H1 (cell line): ENCODE measurements around the gene IFITM2. TPM values are rescaled to one million over a fixed set of nuclear protein-coding genes. Genes with fewer than 3 reads are reported as not detected.

Source experiments
- EGR1 ChIP-seq: IDR thresholded peaks from 2 replicates; pipeline ENCODE4 v1.6.1; 2011; ENCODE audit warnings: low read depth, low read length, borderline replicate concordance
- EZH2 ChIP-seq: fragments of 200-600 bp; sonication (generic); IDR thresholded peaks from 2 replicates; pipeline ENCODE4 v1.7.1; 2012; ENCODE audit warnings: low read depth, mild to moderate bottlenecking, moderate library complexity, low read length, inconsistent platforms; ENCODE audit not compliant: severe bottlenecking
- GTF2F1 ChIP-seq: IDR thresholded peaks from 2 replicates; pipeline ENCODE4 v1.6.1; 2012; ENCODE audit warnings: low read depth, low read length, improper control_type of control experiment, borderline replicate concordance
- NRF1 ChIP-seq: IDR thresholded peaks from 2 replicates; pipeline ENCODE4 v1.6.1; 2011; ENCODE audit warnings: mild to moderate bottlenecking, low read depth, low read length, improper control_type of control experiment
- RNF2 ChIP-seq: fragments of 200-900, 300-1000 bp; sonication (generic); IDR thresholded peaks from 2 replicates; pipeline ENCODE4 v1.7.1; 2016; ENCODE audit warnings: borderline replicate concordance, low read depth, mild to moderate bottlenecking, antibody characterized with exemption, low read length; ENCODE audit not compliant: poor library complexity, severe bottlenecking; ENCODE audit errors: missing control alignments
- SP4 ChIP-seq: IDR thresholded peaks from 2 replicates; pipeline ENCODE4 v1.6.1; 2012; ENCODE audit warnings: low read length, inconsistent platforms
- TAF7 ChIP-seq: optimal IDR thresholded peaks from 2 replicates; pipeline ENCODE3; 2011; ENCODE audit warnings: low read depth, mild to moderate bottlenecking, inconsistent platforms, low read length, moderate library complexity, borderline replicate concordance
- polyA plus RNA-seq, 7 experiments: library from polyadenylated mRNA; depleted of rRNA in 3 of 7; stranded (reverse) in 5 of 7; unstranded in 2 of 7; fragments of >200 nt in 5 of 7; fragments of 200-250 nt in 2 of 7; gene quantifications; 1 replicate in 5 of 7; 2 replicates in 1 of 7; 4 replicates in 1 of 7; pipeline versions ENCODE4 v1.2.1 to v1.2.3, GENCODE V29; 2011 to 2013; ENCODE audit warnings: missing spikeins in 2 of 7, mixed read lengths in 2 of 7
- total RNA-seq: library from RNA; stranded (reverse); fragmentation: NEBNext Ultra II Directional; extraction: Animal tissue kit (Norgen Biotek cat#: 25700); gene quantifications from 2 replicates; pipeline ENCODE4 v1.2.1, GENCODE V29; 2021

Gene IFITM2
- total and polyA plus RNA-seq, 2 of the 8 experiments (the other 6 are each of a cell fraction or from before 2014, with no cell fraction given): 399 to 764 TPM

GRCh38 chr11:282171-282570 lies 25.4 kb upstream of the IFITM2 start (continued):
- TF ChIP-seq TAF7 (no peak), EGR1 (no peak), SP4 (no peak), RNF2 (no peak), NRF1 (no peak), GTF2F1 (no peak), EZH2 (no peak)
